ENCODE results near the gene LACRT.
A peak's percentile ranks its signal among the peaks of the same experiment; 100 is the strongest.

Gene LACRT

DNA sequence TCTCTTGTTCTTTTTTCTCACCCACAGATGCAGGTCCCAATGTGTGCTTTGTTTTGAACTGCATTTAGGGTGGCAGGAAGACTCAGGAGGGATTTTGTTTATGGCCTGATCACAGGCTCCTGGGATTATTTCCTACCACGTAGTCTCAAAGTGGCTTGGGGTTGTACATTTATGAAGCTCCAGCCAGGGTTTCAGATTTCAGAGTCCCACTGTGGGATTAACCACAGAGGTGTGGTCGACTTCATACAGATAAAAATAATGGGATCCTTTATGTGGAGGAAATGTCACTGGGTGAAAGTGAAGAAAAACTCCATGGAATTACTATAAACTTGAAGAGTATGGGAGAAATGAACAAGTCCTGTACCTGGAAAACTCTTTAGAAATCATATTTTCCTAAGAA, 32.0 kb downstream of the LACRT start:
- no peak for DNase-seq (ENCODE audit: low read depth in 2 of 2)

DNA sequence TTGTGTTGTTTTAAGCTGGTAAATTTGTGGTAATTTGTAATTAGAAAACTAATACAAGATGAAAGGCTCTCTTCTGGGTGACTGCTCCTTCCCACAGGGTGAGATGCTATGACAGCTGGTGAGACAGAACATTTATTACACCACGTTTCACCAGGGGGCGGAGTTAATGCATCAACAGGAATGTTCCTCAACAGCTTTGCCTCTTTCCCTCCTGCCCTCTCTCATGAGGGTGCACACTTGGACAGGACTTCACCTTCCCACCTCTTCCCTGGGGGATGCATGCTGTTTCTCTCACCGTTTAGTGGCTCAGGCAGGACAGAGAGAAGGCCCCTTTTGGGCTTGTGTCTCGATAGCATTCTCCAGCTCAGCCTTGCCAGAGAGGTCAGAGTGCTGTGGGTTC, 32.9 kb downstream of the LACRT start:
- DNase-seq (ENCODE audit: low read depth in 2 of 2), result no peak

DNA sequence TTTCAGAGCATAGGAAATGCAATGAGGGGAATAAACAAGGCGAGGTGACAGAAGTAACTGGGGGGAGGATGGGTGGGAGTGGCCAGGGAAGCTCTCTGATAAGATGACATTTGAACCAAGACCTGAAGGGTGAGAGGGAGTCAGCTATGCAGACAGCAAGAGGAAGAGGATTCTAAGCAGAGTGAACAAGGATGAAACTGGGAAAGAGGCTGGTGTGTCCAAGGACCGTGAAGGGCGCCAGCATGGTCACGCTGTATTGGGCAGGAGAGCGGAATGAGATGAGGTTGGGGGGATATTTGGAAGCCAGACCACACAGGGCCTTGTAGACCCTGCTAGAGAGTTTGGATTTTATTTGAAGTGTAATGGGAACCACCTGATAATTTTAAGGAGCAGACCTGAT, 35.7 kb downstream of the LACRT start:
- DNase-seq (ENCODE audit: low read depth in 2 of 2), result no peak

DNA sequence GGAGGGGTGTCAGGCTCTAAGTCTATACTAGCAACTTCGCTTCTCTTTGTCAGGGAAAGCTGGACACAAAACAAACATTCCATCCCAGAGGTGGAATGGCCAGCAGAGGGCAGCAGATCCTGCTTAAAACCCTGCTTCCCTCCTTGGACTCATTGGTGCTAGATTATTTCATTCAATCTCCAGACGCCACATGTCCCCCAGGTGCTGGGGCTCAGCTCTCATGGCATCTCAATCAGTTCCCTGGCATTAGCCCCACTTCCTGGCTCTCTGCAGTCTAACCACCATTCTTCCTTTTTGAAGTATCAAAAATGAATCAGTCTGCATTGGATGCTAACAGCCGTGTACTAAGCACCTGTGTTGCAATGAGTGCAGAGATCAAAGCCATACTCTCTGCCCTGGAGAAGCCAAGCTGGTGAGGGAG, 38.2 kb downstream of the LACRT start:
- peak; percentile 6 to 16 for DNase-seq (ENCODE audit: low read depth in 2 of 2)

DNA sequence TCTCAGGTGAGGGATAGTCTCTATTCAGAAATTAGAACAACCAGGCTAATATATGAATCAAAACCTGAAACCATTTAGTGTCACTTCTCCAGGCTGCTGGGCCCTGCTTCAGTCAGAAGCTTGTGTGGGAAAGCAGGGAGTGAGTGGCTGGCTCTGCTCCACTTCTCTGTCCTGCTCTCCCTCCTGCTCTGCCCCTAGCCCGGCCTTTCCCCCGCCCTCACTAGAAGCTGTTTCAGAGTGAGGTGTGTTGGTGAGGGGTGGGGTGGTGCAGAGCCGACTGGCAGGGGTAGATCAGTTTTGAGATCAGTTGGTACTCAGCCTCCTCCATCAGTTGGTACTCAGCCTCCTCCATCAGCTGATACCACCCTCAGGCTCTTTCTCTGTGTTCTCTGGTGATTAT, 39.2 kb downstream of the LACRT start:
- no peak for DNase-seq (ENCODE audit: low read depth in 2 of 2)

DNA sequence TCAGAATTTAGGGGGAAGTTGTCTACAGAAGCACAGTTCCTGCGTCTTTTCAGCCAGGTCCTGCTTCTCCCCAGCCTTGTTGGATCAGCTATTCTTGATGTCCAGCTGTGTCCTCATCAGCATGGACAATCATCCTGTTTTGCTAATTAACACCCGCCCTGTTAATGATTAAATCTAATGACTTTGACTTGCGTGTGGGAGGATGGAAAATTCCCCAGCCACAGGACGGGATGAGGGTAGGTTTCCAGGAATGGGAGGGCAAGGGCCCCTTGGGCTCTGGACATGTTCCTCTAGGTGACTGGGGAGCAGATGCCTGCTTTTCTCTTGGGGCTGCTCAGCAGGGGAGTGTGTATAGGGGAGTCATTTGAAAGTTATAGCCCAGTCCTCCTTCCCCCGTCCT, 41.0 kb downstream of the LACRT start:
- no peak for DNase-seq (ENCODE audit: low read depth in 2 of 2)

DNA sequence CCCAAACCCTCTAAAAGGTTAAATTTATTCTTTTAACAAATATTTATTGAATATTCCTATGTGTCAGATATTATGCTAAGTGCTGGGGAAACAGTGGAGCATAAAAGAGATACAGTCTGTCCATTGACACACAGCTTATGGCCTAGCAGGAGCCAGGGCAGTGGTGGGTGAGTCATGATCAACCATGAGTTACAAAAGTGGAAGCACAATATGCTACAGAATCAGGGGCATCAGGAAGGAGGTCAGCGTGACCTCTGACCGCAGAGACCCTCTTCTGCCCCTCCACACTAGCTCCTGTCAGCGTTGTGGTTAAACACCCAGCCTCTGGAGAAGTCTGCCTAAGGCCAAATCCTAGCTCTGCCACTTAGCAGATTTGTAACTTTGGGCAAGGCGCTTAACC, 41.6 kb downstream of the LACRT start:
- DNase-seq (ENCODE audit: low read depth in 2 of 2), result no peak

DNA sequence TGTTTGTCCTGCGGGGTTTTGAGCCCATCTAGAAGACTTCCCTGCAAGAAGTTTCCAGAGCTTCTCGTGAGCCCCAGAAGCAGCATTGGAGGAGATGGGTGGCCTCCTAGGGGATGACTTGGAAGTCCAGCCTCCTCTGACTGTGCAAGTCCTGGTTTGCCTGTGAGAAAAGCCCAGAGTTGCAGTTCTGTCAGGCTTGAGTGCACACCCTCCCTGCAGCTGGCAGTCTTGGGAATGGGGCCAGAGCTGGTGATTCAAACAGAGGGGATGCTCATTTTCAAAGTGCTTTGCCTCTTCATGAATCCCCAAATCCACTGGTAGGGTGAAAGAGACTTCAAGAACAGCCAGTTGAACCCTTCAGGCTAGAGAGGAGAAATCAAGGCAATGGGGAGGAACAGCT, 42.4 kb downstream of the LACRT start:
- no peak for DNase-seq (ENCODE audit: low read depth in 2 of 2)

DNA sequence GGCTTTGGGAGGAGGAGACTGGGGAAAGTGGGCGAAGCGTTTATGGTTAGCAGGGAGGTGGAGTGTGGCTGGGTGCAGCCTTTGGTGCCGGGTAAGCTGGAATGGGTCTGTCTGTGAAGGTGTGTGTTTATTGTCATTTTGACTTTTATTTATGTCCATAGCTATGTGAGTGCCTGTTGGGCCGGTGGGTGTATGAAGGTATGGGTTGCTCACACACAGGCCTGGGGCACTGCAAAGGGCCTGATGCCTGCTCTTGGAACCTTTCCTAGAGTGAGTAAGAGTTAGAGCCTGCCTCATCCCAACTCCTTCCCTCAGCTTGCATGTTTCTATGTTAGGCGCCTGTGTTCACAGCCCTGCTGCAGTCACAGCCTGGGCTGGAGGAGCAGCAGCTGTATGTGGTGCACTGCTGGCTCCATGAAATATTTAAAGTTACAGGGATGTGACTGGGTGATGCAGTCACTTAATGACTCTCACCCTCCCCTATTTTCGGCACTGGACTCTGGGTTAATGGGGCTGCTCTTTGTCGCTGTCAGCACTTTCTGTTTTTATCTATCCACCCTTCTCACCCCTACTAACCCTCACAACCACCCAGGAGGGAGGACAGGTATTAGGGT, 43.6 kb downstream of the LACRT start:
- no peak for DNase-seq (ENCODE audit: low read depth in 2 of 2)

DNA sequence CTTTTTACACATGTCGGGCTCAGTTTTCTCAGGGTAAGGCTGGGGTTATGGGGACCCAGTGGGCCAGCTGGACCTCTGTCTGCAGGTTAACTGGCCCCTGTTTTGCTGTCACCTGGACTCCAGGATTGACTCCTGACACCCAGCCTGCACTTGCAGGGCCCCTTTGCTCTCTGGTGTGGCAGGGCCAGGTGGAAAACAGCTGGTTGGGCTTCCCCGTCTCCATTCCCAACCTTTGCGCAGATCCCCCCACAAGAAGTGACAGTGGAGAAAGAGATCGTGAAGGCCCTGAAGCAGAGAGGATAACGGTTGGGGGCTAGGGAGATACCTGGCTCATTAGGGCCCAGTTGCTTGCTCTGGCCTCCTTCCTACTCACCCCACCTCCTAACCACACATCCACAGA, 44.7 kb downstream of the LACRT start:
- no peak for DNase-seq (ENCODE audit: low read depth in 2 of 2)

DNA sequence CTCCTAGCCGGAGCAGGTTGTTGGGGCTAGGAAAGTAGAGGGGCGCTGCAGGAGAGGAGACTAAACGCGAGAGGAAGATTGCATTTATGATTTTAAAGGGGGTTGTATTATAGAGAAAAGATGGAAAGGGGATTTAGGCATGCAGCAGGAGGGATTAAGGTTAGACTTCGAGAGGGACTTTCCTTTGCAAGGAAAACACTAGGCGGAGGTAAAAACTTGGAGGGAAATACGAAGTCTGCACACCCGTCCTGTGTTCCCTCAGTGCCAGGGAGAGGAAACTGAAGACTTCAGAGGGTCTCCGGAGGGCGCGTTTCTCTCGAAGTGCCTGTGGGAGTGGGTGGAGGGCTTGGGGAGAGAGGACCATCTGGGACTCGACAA, 45.8 kb downstream of the LACRT start:
- DNase-seq (ENCODE audit: low read depth in 2 of 2), result no peak

DNA sequence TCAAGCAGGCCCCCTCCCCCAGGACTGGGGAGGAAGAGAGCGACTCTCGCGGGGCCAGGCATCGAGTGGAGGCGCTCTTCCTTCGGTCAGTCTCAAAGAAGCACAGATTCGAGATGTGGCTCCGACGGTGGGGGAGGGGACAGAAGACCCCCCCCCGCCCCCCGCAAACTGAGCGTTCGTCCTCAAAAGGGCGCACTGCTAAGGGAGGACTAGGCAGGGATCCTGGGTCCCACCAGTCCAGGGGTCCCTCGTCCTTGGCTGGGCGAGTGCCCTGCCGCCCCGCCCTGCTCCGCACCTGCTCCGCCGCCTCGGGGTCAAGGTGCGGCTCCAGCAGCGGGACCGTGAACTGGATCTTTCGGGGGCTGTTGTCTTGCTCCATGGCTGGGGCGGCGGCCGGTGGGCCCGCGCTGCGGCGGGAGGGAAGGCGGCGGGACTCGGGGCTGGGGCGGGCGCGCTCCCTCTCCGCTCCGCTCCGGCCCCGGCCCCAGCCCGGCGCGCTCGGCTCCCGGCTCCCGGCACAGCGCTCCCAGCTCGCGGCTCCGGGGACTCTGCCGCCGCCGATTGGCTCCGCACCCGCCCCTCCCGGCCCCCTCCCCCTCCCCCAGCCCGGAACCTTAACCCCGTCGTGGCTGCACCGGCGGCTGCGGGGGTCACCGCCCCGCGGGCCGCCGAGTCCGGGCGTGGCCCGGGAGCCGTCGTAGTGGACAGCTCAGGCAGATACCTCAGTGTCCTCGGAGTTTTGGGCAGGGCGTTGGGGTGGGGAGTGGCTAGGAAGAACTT, 46.4 kb downstream of the LACRT start, which contains the start of gene PPP1R1A:
TSS of gene PPP1R1A (minus strand) at position 550 of the 780 bp plus-strand sequence. CDS start at position 379, 171 bp downstream.
- no peak for DNase-seq (ENCODE audit: low read depth in 2 of 2)

DNA sequence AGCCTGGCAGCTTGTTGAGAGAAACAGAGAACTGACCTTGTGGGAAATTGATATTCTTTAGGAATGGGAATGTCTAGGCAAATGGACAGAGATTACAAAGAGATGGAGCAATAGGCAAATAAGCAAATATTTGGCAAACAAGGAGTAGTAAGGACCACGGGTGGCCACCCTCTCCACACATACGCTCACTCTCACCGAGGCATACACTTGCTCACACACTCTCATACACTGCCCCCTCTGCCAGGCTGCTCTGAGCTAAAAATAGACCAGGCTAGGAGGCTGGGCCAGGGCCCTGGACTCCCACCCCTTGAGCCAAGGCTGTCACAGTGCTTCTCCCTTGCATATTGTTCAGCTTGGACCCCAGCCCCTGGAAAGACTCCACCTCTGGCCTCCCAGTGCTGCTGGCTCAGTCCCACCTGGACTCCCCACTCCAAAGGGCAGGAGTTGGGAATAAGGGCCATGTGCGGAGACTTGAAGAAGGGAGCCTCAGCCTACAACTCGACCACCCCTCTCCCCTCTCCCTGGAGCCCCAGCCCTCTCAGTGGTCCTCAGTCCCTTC, 47.3 kb downstream of the LACRT start:
- no peak for DNase-seq (ENCODE audit: low read depth in 2 of 2)

DNA sequence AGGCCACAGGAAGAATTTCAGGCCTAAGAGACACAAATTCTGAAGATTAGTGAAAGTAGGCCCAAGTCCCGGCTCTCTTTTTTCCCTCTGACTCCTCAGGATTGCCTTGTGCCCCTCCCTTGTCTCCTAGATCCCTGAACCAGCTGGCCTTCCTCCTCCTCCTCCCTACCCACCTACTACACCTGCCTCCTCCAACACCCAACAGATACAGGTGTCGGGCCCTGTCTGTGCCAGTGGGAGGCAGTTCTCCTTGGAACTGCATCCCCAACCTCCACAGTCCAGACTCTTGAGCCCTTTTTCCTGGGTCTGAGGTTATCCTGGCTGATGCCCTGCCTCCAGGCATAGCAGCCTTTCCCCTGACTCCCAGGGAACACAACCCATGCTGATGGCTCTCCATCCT, 48.1 kb downstream of the LACRT start:
- no peak for DNase-seq (ENCODE audit: low read depth in 2 of 2)

DNA sequence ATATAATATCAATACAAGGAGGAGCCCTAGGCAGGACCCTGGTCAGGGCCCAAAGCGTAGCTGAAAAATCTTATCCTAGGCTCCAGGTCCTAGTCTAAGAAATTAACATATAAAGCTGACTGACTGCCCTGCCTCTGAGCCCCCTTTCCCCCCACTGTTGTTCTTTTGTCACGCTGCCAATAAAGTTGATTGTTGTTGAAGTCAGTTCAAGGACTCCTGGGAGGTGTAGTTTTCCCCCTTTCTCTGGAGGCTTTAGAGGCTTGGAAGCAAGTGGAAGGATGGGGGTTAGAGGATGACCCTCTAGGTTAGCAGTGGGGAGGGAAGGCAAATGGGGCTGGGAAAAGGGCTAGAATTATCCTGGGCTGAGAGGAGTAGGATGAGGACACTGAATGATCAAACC, 49.5 kb downstream of the LACRT start:
- DNase-seq (ENCODE audit: low read depth in 2 of 2), result no peak

DNA sequence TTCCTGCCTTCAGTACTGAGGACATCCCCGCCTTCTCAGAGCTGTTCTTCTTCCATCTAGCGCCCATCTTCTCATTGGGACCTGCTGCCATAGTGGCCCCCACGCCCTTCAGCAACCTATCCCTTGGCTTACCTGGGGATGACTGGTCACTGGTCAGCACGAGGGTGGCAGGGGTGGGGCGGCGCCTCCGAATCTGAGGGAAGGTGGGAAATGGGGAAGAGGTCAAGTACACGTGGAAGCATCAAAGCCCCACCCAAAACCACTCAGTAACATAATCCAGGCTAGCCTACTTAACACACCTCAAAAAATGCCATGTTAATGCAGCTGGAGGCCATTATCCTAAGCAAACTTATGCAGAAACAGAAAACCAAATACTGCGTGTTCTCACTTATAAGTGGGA, 50.6 kb downstream of the LACRT start:
- DNase-seq (ENCODE audit: low read depth in 2 of 2), result no peak

DNA sequence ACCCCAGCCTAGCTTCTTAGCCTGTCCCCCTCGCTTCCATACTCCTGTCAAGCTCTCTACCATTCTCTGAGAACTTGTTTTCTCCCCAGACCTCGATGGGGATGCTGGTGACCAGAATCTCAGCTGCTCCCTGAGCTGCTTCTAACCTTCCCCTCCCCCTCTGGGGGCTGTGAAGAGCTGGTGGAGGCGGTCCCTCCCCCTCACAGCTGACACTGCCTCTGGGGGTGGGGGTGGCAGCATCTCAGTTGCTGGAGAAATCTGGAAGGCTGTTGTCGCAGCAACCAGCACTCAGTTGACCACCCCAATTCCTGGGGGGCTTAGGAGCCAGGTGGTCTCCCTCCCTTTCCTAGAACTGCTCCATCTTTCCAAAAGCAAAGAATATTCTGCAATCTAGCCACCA, 51.0 kb downstream of the LACRT start:
- no peak for DNase-seq (ENCODE audit: low read depth in 2 of 2)

DNA sequence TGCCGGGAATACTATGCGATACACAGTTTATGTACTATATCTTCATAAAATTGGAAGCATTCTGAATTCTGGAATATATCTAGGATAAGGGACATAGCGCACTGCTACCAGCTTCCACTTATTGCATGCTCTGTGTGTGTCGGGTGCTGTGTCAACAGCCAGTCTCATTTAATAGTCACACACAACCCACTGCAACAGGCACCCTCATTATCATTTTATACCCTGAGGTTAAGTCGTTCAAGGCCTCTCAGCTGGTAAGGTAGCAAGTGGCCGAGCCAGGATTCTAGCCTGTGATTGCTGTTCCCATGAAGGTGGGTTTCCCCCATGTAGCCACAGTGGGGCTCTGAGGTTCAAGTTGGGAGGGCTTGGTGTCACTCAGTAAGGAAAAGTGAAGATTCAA, 53.3 kb downstream of the LACRT start:
- no peak for DNase-seq (ENCODE audit: low read depth in 2 of 2)

Data from fibroblast of skin of left quadriceps (primary cell).